ENCODE measurements around the gene NXPE1.

NXPE1 gene

GRCh38 chr11:114562166-114562916, 2.7 kb upstream of the NXPE1 start:
- no peak for DNase-seq

DNA sequence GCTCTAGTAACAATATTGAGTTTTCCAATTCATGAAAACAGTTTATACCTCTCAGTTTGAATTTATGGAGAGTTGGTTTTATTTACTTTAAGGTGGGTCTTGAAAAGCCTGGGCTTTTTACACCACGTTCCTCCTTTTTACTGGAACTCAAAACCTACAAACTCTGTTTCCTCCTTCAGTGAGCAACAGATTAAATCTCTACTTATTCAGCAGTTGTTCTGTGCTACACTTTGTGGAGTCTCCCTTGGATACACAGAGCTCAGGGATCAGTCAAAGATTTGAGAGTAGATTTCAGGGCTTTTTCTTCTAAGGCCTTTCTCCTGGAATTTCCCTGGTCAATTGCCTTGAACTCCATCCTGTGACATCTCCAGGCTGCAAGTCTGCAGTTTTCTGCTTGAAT, 3.5 kb downstream of the NXPE1 start:
- DNase-seq = no peak

GRCh38 chr11:114553642-114554041, 6.0 kb downstream of the NXPE1 start:
- no peak for DNase-seq

GRCh38 chr11:114551060-114551459, 8.6 kb downstream of the NXPE1 start:
- no peak for DNase-seq

DNA sequence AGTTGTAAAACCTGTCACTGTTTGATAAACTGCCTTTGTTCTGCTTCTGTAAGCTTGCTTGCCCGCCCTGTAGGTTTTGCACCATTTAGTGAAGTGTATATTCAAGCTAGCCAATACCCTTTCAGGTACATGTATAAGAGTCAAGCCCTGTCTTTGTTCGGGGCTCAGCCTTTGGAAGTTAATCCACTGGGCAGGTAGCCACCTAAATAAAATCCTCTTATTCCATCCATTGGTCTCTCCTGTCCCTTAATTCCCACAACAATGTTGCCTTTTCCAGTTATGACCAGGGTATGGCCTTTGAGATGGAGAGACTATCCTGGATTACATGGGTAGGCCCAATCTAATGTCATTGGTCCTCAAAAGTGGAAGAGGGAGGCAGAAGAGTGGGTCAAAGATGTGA, 34.0 kb downstream of the NXPE1 start:
- no peak for DNase-seq

GRCh38 chr11:114524122-114524521, 35.6 kb downstream of the NXPE1 start:
- no peak for DNase-seq

- no peak for DNase-seq
These were observed 36.9 kb downstream of the NXPE1 start for GRCh38 chr11:114522818-114523217.

- no peak for DNase-seq
These were observed 48.1 kb downstream of the NXPE1 start for GRCh38 chr11:114511538-114511937.

DNA sequence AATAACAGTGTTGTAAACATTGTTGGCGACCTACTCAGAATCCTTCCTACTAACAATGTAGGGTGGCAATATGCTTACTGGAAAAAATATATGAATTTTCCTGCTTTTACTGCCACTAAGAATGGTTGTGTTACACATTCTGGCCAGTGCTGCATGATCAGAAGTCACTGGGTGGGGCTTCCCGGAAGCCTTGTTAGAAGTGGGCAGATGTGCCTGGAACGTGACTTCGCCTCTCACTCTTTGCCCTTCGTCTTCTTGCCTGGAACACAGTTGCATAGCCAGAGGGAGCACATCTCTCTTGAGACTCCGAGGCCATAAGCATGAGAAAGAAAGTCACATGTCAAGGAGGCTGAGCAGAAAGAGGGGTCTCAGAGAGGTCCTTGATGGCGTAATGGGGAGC, 48.6 kb downstream of the NXPE1 start:
- no peak for DNase-seq

DNA sequence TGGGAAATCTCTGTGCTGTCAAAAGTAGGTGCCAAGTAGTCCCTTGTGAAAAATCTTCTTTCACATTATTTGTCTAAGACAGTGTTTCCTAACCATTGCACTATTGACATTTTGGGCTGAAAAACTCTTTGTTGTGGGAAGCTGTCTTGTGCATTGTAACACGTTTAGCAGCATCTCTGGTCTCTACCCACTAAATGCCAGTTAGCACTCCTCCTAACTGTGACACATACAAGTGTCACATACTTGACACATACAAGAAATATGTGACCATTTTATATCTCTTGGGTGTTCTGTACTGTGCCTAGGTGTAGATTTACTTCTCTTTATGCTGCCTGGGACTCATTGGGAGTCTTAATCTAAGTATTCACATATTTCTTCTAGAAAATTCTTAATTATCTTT, 57.8 kb downstream of the NXPE1 start:
- DNase-seq = no peak

GRCh38 chr11:114499756-114500155, 59.9 kb downstream of the NXPE1 start:
- no peak for DNase-seq

- DNase-seq = no peak
These were observed 62.8 kb downstream of the NXPE1 start for GRCh38 chr11:114496915-114497314.

DNA sequence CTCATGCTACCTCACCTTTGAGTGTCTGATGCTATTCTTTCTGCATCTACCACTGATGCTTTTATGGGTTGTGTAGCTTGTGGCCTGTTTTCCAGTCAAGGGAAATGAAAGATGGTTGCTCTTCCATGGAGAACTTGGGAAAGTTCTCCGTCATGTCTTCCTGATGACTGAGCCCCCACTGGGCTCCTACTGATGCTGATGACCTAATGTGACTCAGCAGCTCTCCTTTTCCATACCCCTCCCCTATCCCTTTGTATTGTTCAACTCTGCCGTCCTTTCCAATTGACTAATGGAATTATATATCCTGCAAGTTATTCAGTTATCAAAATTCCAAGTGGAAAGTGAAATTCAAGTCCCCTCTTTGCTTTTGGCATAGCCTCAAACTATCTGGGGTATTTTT, 75.8 kb downstream of the NXPE1 start:
- DNase-seq = no peak

DNA sequence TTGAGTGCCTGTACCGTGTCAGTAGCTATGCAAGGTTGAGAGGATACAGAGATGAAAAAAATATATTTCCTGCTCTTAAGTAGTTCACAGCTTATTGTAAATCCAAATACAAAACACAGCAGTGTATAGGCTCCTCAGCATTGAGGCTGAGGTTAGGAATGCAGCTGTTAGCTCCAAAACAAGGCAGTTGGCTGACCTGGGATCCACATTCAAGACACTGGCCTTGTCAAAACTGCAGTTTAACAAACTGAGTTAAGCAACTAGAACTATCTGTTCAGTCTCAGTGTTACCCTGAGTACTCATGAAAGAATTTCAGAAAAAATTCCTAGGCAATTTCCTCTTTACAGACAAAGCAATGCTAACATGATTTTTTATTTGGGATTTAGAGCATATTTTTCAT, 77.6 kb downstream of the NXPE1 start:
- DNase-seq = no peak

DNA sequence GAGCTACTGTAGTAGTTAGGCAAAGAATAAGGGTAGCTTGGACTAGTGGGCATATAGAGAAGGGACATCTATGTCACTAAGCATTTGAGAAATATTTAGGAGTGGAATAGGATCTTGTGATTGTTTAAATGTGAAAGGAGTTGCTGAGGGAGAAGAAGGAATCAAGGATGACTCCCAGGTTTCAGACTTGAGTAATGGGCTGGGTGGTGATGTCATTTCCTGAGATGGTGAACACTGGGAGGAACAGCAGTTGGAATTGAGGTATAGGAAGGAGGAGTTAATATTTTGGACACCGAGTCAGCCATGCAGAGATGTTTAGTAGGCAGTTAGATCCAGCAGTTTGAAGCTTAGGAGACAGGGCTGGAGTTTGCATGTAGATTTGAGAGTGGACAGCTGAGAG, 80.3 kb downstream of the NXPE1 start:
- no peak for DNase-seq

- no peak for DNase-seq
These were observed 80.9 kb downstream of the NXPE1 start for GRCh38 chr11:114478768-114479167.

- DNase-seq = no peak
These were observed 81.7 kb downstream of the NXPE1 start for GRCh38 chr11:114478001-114478410.

GRCh38 chr11:114472661-114473060, 87.0 kb downstream of the NXPE1 start:
- DNase-seq = no peak
